Measurements from ENCODE around the gene SLC39A11. TPM values are rescaled to one million over a fixed set of nuclear protein-coding genes. Genes with fewer than 3 reads are reported as not detected.

The SLC39A11 gene
- total RNA-seq, 1 experiment from 2014 or later = 15.2 TPM

GRCh38 chr17:72706396-72706981, 386.0 kb downstream of the SLC39A11 start:
- no peaks in the 10 kb centered on the region for H4K20me1 ChIP-seq (ENCODE audit: control insufficient read depth, insufficient read depth, insufficient read length)

More at GRCh38 chr17:72706396-72706981, 386.0 kb downstream of the SLC39A11 start:
- Histone ChIP-seq H3K23ac (ENCODE audit: insufficient read length, low read depth, low read length) (no peak overlapping the region), H2BK120ac (ENCODE audit: low read depth, low read length, poor library complexity, severe bottlenecking) (no peak overlapping the region), H3K27me3 (ENCODE audit: insufficient read depth, low read length) (no peaks in the 10 kb centered on the region; the same call in 1 of the 2 replicates), H2BK15ac (ENCODE audit: low read depth, low read length) (no peak overlapping the region), H3K9me3 (ENCODE audit: control insufficient read depth, low read depth, low read length) (no peaks in the 10 kb centered on the region), H2AK5ac (ENCODE audit: insufficient read length, low read length) (no peak overlapping the region), H3K79me1 (ENCODE audit: insufficient read depth, low read depth, low read length, poor library complexity, severe bottlenecking) (no peaks in the 10 kb centered on the region), H3K4ac (ENCODE audit: low read depth, low read length) (no peak overlapping the region), H3K4me1 (ENCODE audit: insufficient read depth, low read length) (no peaks in the 10 kb centered on the region), H3K14ac (ENCODE audit: insufficient read depth, low read length) (no peak overlapping the region), H4K8ac (replicated peaks; ENCODE audit: insufficient read length, low read depth, low read length) (no peak overlapping the region), H2BK12ac (ENCODE audit: insufficient read length, low read depth, low read length) (no peak overlapping the region), H3K27ac (ENCODE audit: insufficient read length, low read depth, low read length) (no peak overlapping the region), H3T11ph (ENCODE audit: low read length) (no peak overlapping the region), H3K9ac (ENCODE audit: extremely low read depth, insufficient read length, low read length) (no peak overlapping the region), H3K18ac (ENCODE audit: insufficient read length, low read depth, low read length) (no peak overlapping the region), H2BK20ac (ENCODE audit: low read depth, low read length, poor library complexity, severe bottlenecking) (no peak overlapping the region), H2BK5ac (ENCODE audit: insufficient read length, low read length) (no peak overlapping the region), H4K5ac (ENCODE audit: insufficient read length, low read depth, low read length) (no peak overlapping the region), H3K79me2 (ENCODE audit: insufficient read depth, low read length) (no peaks in the 10 kb centered on the region), H4K91ac (ENCODE audit: insufficient read length, low read depth, low read length) (no peak overlapping the region), H3K23me2 (ENCODE audit: insufficient read length, low read depth, low read length, poor library complexity, severe bottlenecking) (no peaks in the 10 kb centered on the region), H2AFZ (ENCODE audit: low read length) (no peak overlapping the region), H3K4me2 (ENCODE audit: insufficient read depth, insufficient read length, low read length) (no peak overlapping the region), H3K56ac (ENCODE audit: insufficient read length, low read depth, low read length) (no peak overlapping the region)
- H3K4me3 Mint-ChIP-seq = no peak overlapping the region
- peaks cover 0 to 7% (median 6%) of the 10 kb centered on the region in 3 experiments; a peak in 4 of 7 replicates for H3K36me3 Mint-ChIP-seq (ENCODE audit: insufficient read depth in 1 of 3, low read depth in 3 of 3)
- no peak for TF ChIP-seq CTCF (conservative IDR thresholded peaks at IDR 0.05)
- no CpG with 5 or more reads among the region's 3 CpGs for WGBS (ENCODE audit: extremely low coverage, insufficient read length, low lambda C conversion rate)
- H3K27ac Mint-ChIP-seq = no peak overlapping the region
- no peaks in the 10 kb centered on the region for H3K4me1 Mint-ChIP-seq
- no peak for DNase-seq
- peaks cover 4 to 5% of the 10 kb centered on the region in 2 experiments; a peak in 4 of 5 replicates for H3K9me3 Mint-ChIP-seq
- H3K27me3 Mint-ChIP-seq (ENCODE audit: low read depth) = peaks cover 4% of the 10 kb centered on the region
